Muscle layer of colon (tissue), 2 donors: ENCODE measurements around the gene MED17.

Experiments used
- H3K27ac ChIP-seq: one replicate; pipeline ENCODE4 v1.7.0; 2013; ENCODE audit warnings: low read depth, mild to moderate bottlenecking, low read length, moderate library complexity
- H3K27me3 ChIP-seq, 2 donors: one replicate each; pipeline ENCODE4 v1.7.0; 2013; ENCODE audit warnings: low read length in 2 of 2, mild to moderate bottlenecking in 2 of 2; ENCODE audit not compliant: insufficient read depth in 2 of 2, control insufficient read depth in 1 of 2
- H3K36me3 ChIP-seq: one replicate; pipeline ENCODE4 v1.7.0; 2013; ENCODE audit warnings: mild to moderate bottlenecking, low read length; ENCODE audit not compliant: insufficient read depth
- H3K4me1 ChIP-seq: one replicate; pipeline ENCODE4 v1.7.0; 2013; ENCODE audit warnings: mild to moderate bottlenecking, low read length; ENCODE audit not compliant: insufficient read depth
- H3K4me3 ChIP-seq, 2 donors: one replicate each; pipeline ENCODE4 v1.7.0; 2013; ENCODE audit warnings: low read length in 2 of 2, low read depth in 1 of 2, mild to moderate bottlenecking in 1 of 2, moderate library complexity in 1 of 2
- H3K9ac ChIP-seq: one replicate; pipeline ENCODE4 v1.7.0; 2013; ENCODE audit warnings: low read length
- H3K9me3 ChIP-seq: one replicate; pipeline ENCODE4 v1.7.0; 2013; ENCODE audit warnings: mild to moderate bottlenecking, low read length
- donor health status: abdominal sarcoma.
- donor health status: Adenocarcinoma of cecum.

The MED17 gene

DNA sequence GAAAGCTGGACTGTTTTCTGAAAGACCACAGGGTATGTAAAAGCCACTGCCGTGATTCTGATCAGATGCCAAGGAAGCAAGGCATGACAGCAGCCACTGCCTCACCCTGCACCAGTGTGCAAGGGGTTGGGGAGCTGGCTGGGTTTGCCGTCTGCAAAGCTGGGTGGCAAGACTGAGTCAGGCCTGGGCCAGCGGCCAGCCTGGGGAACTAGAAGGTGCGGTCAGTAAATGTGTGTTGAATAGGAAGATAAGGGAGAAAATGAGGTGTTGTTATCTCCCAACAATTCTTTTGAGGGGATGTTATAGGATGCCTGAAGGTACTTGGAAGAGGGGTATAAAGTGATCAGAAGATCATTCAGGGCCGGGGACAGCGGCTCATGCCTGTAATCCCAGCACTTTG is 58.4 kb downstream of the MED17 start:
- Histone ChIP-seq H3K27me3 (no peaks in the 10 kb centered on the region), H3K27ac (no peak overlapping the region)

DNA sequence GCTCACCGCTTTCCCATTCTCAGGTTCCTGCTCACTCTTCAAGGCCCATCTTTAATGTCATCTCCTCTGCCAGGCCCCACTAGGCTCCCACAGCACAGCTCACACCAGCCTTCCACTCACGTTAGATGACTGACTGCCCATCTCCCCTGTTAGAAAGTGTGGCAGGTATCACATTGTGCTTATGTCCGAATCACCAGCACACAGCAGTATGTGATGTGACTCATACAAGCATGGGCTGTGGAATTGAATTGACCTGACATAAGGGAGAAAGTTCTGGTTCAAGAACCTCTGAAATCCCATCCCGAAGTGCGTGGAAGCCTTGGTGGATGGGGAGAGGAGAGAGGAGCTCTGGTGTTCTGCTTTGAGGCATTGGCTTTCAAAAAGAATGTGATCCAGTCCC is 59.8 kb downstream of the MED17 start:
- no peaks in the 10 kb centered on the region for H3K4me1 ChIP-seq
- no peak overlapping the region for H3K9ac ChIP-seq
- H3K9me3 ChIP-seq, result no peaks in the 10 kb centered on the region
- no peaks in the 10 kb centered on the region for H3K36me3 ChIP-seq
- no peak overlapping the region for H3K27ac ChIP-seq
- H3K27me3 ChIP-seq, result no peaks in the 10 kb centered on the region
- no peak overlapping the region for H3K4me3 ChIP-seq

More for the DNA sequence above, 58.4 kb downstream of the MED17 start:
- no peak overlapping the region for H3K9ac ChIP-seq
- H3K9me3 ChIP-seq, result no peaks in the 10 kb centered on the region
- no peaks in the 10 kb centered on the region for H3K36me3 ChIP-seq
- H3K4me1 ChIP-seq, result no peaks in the 10 kb centered on the region
- no peak overlapping the region for H3K4me3 ChIP-seq

DNA sequence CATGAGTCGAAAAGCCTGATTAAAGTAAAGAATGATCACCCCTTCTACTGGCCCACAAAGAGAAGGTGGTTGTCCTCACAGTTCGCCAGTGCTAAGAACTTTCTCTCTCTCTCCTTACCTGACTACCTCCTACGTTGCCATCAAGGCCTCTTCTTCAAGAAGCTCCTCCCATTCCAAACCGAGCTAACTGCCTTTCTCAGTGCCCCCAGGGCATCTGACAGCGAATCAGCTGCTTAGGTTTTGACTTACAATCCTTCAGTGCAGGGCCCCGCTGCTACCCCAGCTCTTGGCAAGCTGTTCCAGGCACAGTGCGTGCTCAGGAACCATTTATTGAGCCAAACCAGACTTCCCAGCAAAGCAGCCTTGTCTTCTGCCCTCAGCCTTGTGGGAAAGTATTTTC is 60.5 kb downstream of the MED17 start:
- Histone ChIP-seq H3K27ac (no peak overlapping the region), H3K4me1 (no peaks in the 10 kb centered on the region), H3K4me3 (no peak overlapping the region), H3K27me3 (no peaks in the 10 kb centered on the region), H3K36me3 (no peaks in the 10 kb centered on the region), H3K9ac (no peak overlapping the region), H3K9me3 (no peaks in the 10 kb centered on the region)

- no peak overlapping the region for H3K27ac ChIP-seq
- H3K4me1 ChIP-seq, result no peaks in the 10 kb centered on the region
- no peaks in the 10 kb centered on the region for H3K27me3 ChIP-seq
- H3K9ac ChIP-seq, result no peak overlapping the region
- no peaks in the 10 kb centered on the region for H3K9me3 ChIP-seq
- no peak overlapping the region for H3K4me3 ChIP-seq
- no peaks in the 10 kb centered on the region for H3K36me3 ChIP-seq
These were observed 61.4 kb downstream of the MED17 start for GRCh38 chr11:93845181-93846092.

DNA sequence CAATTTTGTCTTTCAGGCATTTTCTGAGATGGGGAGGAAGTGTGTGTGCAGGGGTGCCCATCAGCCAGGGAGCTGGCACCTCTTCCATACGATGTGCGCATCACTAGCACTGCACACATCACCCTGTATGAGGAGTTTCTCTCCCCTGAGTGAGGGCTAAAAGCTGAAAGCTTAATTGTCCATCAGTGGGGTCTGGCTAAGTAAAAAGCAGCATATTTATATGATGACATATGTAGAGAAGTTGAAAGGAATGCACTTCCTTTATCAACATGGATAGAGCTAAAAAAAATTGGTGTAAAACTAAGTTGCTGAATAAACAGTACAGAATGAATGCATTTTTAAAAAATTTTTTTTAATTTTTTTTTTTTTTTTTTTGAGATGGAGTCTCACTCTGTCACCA is 62.3 kb downstream of the MED17 start:
- Histone ChIP-seq H3K4me1 (peaks cover 3% of the 10 kb centered on the region), H3K27ac (no peak overlapping the region), H3K9me3 (no peaks in the 10 kb centered on the region), H3K4me3 (no peak overlapping the region), H3K36me3 (no peaks in the 10 kb centered on the region), H3K27me3 (no peaks in the 10 kb centered on the region), H3K9ac (no peak overlapping the region)

GRCh38 chr11:93849201-93849600 is 65.1 kb downstream of the MED17 start:
- no peak overlapping the region for H3K27ac ChIP-seq
- peaks cover 3% of the 10 kb centered on the region for H3K4me1 ChIP-seq
- peak overlapping the region in 1 of 2 donors; percentile 61 for H3K4me3 ChIP-seq
- H3K27me3 ChIP-seq, result no peaks in the 10 kb centered on the region
- no peak overlapping the region for H3K9ac ChIP-seq
- no peaks in the 10 kb centered on the region for H3K9me3 ChIP-seq
- H3K36me3 ChIP-seq, result no peaks in the 10 kb centered on the region

DNA sequence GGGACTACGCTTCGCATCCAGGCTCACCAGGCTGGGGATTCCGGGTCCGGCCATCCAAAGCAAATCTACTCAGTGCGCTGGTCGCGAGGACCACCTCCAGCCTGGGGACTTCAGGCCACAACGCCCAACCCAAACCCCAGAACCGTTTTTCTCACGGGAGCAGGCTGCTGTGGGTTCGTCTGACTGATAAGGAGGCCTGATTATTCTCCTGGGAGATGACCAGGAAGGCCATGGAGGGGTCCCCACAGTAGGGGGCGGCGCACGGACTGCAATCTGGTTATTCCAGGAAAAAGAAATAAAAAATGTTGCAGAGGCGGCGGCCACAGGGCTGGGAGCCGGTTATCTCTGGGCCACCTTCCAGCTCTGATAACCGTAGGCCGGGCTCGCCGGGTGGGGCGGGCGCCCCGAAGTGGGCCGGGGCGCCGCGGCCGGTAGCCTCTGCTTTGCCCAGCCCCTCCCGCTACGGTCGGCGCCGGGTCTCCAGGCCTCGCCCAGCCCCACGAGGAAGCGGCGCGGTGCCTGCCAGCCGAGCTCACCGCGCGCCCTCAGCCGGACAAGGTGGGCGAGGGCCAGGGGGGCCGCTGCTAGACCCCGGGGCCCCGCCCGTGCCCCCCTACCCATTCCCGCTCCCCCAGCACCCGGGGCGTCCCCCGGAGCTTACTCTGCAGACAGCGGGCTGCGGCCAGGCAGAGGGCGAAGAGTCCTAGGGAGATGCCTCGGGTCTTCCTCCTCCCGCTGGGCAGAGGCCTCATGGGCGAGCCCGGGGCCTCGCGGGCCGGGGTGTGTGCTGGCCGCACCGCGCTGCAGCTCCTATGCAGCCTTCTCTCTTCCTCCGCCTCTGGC is 65.9 kb downstream of the MED17 start:
- Histone ChIP-seq H3K4me1 (peaks cover 3% of the 10 kb centered on the region), H3K27me3 (no peaks in the 10 kb centered on the region), H3K9ac (peak overlapping the region; percentile 24), H3K4me3 (peak overlapping the region; percentile 50 to 61), H3K36me3 (no peaks in the 10 kb centered on the region), H3K27ac (peak overlapping the region; percentile 68), H3K9me3 (no peaks in the 10 kb centered on the region)

GRCh38 chr11:93850594-93851018 is 66.5 kb downstream of the MED17 start, which contains the start of gene VSTM5:
Gene VSTM5, minus strand, starts transcription at chr11:93850618. Its CDS starts 116 bp downstream, at chr11:93850502.
- Histone ChIP-seq H3K27me3 (no peaks in the 10 kb centered on the region), H3K27ac (peak within 1 kb of the TSS; percentile 68), H3K4me3 (peak within 1 kb of the TSS; percentile 50 to 61), H3K9me3 (no peaks in the 10 kb centered on the region), H3K36me3 (no peaks in the 10 kb centered on the region), H3K9ac (peak within 1 kb of the TSS; percentile 24), H3K4me1 (peaks cover 3% of the 10 kb centered on the region)

- Histone ChIP-seq H3K4me3 (no peak overlapping the region), H3K36me3 (no peaks in the 10 kb centered on the region), H3K9me3 (no peaks in the 10 kb centered on the region), H3K9ac (no peak overlapping the region), H3K27me3 (no peaks in the 10 kb centered on the region), H3K4me1 (peaks cover 3% of the 10 kb centered on the region), H3K27ac (no peak overlapping the region)
These were observed 68.2 kb downstream of the MED17 start for GRCh38 chr11:93852242-93852641.

DNA sequence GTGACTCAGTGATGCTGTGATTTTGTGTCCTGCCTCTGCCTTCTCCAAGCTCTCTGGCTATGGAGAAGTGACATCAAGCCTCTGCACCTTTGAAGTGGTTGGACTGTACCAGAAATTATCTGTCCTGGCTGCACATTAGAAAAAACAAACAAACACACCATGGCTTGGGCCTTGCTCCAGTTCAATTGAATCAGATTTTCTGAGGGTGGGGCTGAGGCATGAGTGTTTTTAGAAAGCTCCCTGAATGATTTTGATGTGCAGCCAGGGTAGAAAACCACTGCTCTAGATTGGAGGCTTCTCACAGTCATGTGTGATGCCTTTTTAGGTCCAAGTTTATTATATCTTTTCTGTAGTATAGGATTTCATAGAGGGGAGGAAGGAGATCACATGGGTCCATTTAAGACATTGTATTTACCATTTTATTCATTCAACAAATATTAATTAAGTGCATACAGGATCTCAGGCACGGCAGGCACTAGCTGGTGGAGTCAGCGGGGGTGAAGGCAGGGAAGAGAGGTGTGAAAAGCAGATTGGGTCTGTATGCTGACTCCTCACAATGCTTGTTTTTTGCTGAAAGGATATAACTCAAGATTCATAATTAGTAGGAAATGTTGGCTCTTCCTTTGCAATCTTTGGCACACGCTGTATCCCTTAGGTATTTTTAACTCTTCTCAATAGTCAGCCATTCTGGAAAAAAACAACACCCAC is 73.5 kb downstream of the MED17 start:
- no peaks in the 10 kb centered on the region for H3K9me3 ChIP-seq
- no peak overlapping the region for H3K9ac ChIP-seq
- H3K4me1 ChIP-seq, result no peaks in the 10 kb centered on the region
- no peaks in the 10 kb centered on the region for H3K36me3 ChIP-seq
- no peak overlapping the region for H3K27ac ChIP-seq
- no peaks in the 10 kb centered on the region for H3K27me3 ChIP-seq
- H3K4me3 ChIP-seq, result no peak overlapping the region
